ENCODE results near the gene MACROD1.

- TF ChIP-seq RAD21 (IDR thresholded peaks at IDR 0.05; ENCODE audit: low read depth) (no peak), CEBPB (IDR thresholded peaks at IDR 0.05) (no peak), EP300 (IDR thresholded peaks at IDR 0.05; ENCODE audit: borderline replicate concordance) (no peak), TCF12 (IDR thresholded peaks at IDR 0.05; ENCODE audit: low read depth) (no peak), TEAD4 (IDR thresholded peaks at IDR 0.05) (no peak), TAF1 (IDR thresholded peaks at IDR 0.05; ENCODE audit: low read depth) (no peak)
Measured at GRCh38 chr11:63978551-63979239, 187.2 kb downstream of the MACROD1 start.

All from Ishikawa (cell line).